Measurements from ENCODE around the gene SH3BP4.
A peak's percentile ranks its signal among the peaks of the same experiment; 100 is the strongest.
"Not testable (repeated sequence)": the region's sequence is repeated elsewhere in the genome, so short reads cannot be mapped to it uniquely, and the experiment has no call there.

SH3BP4 gene

DNA sequence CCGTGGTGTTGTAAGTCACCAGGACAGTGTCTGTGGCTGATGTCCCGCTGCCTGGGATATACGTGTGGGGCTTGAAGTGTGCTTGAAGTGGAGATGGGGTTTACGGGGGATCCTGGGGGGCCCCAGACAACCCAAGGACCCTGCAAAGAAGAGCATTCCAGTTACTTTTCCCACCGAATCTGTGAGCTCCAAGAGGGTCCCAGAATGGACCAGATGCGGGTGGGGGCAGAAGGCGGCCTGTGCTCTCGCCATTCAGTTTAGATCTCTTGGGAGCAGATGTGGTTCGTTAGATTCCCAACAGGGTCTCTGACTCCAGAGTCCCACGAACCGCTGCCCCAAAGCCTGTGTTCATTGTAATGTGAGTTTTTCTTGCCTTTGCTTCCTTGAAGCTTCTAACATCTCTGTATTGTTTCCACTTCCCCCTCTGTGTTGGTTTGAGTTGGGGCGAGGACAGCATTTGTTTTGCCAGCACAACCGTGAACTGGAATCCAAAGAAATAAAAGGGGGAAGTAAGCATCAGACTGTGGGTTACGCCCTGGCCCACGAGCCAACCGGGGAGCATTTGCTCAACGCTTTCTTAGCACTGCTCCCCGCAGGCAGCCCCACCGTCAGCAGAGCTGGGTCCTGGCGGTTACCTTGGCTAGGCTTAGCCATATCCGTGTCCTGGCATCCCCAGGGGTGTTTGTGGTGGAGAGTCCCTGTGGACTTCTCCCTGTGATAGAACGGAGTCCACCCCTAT, 92.1 kb downstream of the SH3BP4 start:
- no peak for DNase-seq

GRCh38 chr2:235044501-235045271, 92.9 kb downstream of the SH3BP4 start:
- DNase-seq = no peak

GRCh38 chr2:235045336-235045972, 93.6 kb downstream of the SH3BP4 start:
- no peak for DNase-seq

- no peak for DNase-seq
Observed at GRCh38 chr2:235045973-235046343, 94.1 kb downstream of the SH3BP4 start.

DNA sequence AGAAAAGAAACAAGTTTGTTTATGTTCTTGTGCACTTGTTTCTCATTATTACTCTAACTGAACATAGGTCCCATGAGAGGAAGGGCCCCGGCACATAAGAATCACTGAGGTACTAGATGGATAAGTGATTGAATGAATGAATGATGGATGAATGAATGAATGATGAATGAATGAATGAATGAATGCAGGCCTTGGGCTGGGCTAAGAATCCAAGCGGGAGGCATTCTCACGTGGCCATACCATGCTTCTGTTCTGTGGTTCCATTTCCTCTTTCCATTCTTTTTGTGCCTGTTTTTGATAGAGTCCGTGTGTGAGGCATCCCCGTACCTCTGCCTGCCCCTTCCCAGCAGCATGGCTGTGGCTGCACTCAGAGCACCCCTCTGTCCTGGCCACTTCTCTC, 94.8 kb downstream of the SH3BP4 start:
- no peak for DNase-seq

DNA sequence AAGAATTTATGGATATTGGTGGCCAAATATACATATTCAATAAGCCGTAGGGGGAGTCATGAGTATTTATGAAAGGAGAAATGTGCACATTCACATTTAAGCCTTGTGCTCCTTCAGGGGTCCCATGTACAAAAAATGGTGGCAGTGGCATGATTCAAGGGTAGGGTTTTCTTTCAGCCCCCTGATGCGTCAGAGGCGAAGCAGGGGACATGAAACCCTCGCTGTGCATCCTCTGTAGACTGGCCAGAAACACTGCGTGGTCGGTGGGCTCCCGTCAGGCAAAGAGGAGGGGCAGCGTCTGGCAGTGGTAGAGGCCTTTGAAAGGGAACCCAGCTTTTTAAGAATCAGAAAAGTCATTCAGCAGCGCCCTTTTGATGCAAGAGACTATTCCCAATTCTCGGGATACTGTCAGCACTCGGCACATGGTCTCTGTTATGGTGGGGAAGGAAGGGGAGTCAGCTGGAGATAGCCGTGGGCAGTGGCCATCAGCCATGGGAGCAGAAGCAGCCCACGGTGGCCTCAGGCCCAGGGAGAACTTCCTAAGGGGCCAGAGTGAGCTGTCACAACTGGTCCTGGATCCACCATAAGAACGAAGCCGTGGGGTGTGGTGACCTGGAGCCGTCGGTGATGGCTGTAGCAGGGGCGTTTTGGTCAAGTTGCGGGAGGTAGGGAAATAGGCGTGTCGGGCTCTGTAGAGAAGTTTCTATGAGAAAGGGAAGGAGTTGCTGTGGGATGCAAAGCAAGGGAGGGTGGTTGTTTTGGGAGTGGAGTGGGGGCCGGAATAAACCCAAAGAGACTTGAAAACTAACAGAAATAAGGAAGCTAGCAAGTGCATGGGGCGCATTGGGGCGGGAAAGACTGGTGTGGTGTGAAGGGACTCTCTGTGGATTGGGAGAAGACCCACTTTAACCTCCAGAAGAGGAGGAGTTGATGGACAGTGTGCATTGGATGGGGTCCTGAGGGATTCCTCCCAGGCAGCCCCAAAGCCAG, 95.6 kb downstream of the SH3BP4 start:
- no peak for DNase-seq

- DNase-seq = peak; percentile 54
Observed at GRCh38 chr2:235048549-235048948, 96.7 kb downstream of the SH3BP4 start.

GRCh38 chr2:235049069-235049468, 97.3 kb downstream of the SH3BP4 start:
- peak; percentile 79 for DNase-seq

DNA sequence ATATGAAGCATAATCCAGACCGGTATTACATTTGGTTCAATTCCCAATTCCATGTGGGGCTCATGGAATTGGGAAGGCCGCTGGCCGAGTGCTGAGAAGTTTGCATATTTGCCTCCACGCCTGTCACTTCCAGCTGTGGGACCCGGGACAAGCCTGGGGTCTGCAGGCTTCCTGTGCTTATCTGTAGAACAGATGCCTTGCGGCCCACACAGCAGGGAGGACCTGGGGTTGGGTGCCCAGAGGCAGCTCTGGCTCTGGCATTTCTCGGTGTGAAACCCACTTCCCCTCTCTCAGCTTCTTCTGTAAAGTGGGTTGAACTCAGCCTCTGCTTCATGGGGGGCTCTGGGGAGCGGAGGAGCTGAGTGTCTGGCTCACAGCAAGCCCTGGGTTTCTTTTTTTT, 97.9 kb downstream of the SH3BP4 start:
- no peak for DNase-seq

DNA sequence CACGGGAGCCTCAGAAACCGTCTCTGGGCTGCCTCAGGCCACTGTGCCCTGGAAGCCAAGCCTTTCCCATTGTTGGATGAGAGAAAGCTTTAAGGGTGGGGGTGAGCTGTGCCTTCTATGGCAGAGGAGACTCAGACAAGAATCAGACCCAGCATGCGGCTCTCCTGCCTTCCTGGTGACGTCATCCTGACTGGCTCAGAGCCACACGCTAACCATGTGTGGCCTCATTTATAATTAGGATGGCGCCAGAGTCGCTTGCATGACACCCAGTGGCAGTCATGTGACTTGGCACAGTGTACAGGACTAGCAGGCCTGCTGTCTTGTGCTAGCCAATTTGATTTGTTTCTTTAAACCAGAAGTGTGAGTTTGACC, 99.1 kb downstream of the SH3BP4 start:
- peak; percentile 99 for DNase-seq

GRCh38 chr2:235051436-235052260, 99.8 kb downstream of the SH3BP4 start:
- DNase-seq = no peak

GRCh38 chr2:235052514-235053354, 100.9 kb downstream of the SH3BP4 start:
- DNase-seq = no peak

GRCh38 chr2:235053651-235054050, 101.8 kb downstream of the SH3BP4 start:
- DNase-seq = no peak

DNA sequence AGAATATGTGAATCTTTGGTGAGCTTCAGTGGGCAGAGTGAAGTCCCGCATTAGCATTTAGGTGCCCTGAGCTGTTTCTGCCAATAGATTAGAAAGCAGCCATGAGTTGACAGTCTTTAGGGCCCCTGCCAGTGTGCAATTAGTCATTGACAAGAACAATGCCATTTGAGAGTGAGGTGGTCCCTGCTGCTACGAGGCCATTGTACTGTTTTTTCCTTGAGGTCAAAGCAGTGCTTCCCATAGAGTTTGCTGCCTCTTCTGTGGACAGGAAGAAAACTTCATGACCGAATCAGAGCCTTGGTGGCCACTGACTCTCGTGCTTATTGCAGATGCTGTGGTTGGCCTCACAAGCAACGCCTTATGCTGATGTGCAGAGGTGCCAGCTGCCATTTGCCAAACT, 102.7 kb downstream of the SH3BP4 start:
- no peak for DNase-seq

GRCh38 chr2:235054919-235055318, 103.1 kb downstream of the SH3BP4 start:
- no peak for DNase-seq

GRCh38 chr2:235055891-235056516, 104.2 kb downstream of the SH3BP4 start:
- peak; percentile 87 for DNase-seq

DNA sequence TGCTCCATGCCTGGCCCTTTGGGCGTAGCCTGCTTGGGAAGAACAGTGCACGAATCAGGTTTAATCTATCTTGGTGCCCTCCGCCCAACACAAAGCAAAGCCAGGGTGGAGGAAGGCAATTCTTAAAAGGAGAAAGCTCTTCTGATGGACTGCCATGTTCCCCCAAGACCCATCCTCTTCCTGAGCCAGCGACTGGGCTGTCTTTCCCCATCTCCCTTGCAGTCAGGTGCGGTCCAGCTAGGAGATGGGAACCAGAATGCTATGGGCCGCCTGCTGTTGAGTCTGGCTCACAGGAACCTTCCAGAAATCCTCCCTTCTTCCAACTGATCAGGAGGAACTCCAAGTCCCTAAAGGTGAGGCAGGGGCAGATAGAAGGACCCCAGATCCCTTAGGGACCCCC, 105.0 kb downstream of the SH3BP4 start:
- DNase-seq = no peak

DNA sequence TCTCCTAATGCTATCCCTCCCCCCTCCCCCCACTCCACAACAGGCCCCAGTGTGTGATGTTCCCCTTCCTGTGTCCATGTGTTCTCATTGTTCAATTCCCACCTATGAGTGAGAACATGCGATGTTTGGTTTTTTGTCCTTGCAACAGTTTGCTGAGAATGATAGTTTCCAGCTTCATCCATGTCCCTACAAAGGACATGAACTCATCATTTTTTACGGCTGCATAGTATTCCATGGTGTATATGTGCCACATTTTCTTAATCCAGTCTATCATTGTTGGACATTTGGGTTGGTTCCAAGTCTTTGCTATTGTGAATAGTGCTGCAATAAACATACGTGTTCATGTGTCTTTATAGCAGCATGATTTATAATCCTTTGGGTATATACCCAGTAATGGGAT, 105.8 kb downstream of the SH3BP4 start:
- not testable (repeated sequence) for DNase-seq

- DNase-seq = no peak
Observed at GRCh38 chr2:235059161-235059560, 107.3 kb downstream of the SH3BP4 start.

DNA sequence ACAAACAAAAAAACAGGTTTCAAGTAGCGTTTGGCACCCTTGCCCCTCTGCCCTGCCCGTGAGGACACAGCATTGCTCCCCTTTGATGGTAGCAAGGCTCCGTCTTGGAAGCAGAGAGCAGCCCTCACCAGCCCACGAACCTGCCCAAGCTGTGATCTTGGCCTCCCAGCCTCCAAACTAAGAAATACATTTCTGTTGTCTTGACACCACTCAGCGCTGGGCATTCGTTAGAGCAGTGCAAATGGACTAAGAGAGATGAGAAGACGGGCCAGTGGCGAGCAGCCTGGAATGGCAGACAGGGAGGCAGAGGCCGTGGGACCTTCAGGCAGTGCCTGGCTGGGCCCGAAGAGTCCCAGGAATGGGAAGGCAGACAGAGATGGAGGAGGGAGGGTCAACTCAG, 109.8 kb downstream of the SH3BP4 start:
- no peak for DNase-seq
